Progenitor cell of endocrine pancreas (in vitro differentiated cells): Measurements from ENCODE around the gene ST8SIA6. TPM values are rescaled to one million over a fixed set of nuclear protein-coding genes. Genes with fewer than 3 reads are reported as not detected.

Source experiments
- DNase-seq: peaks from one replicate; pipeline ENCODE4 v3.0.0; 2021; ENCODE audit warnings: low spot score; ENCODE audit not compliant: unreplicated experiment
- H3K27ac Mint-ChIP-seq: 2 replicates; pipeline ENCODE4 v1.8.0; 2021; ENCODE audit warnings: mild to moderate bottlenecking, moderate library complexity, mixed read lengths
- H3K27me3 Mint-ChIP-seq: 2 replicates; pipeline ENCODE4 v1.8.0; 2021; ENCODE audit warnings: mixed read lengths
- H3K36me3 Mint-ChIP-seq: 2 replicates; pipeline ENCODE4 v1.8.0; 2022; ENCODE audit warnings: mixed read lengths; ENCODE audit not compliant: insufficient read depth
- H3K4me1 Mint-ChIP-seq: 2 replicates; pipeline ENCODE4 v1.8.0; 2021; ENCODE audit warnings: low read depth, mixed read lengths
- H3K4me3 Mint-ChIP-seq: 2 replicates; pipeline ENCODE4 v1.8.0; 2021; ENCODE audit warnings: low read depth, mild to moderate bottlenecking, moderate library complexity, mixed read lengths
- H3K9me3 Mint-ChIP-seq: 2 replicates; pipeline ENCODE4 v1.8.0; 2021; ENCODE audit warnings: low read depth, mixed read lengths
- total RNA-seq: library from RNA; stranded (reverse); gene quantifications from 2 replicates; pipeline ENCODE4 v1.2.1, GENCODE V29; 2021
- TF ChIP-seq, protein P1 (sequence below): fragments of 200-600 bp; sonication (generic); IDR thresholded peaks from one replicate; pipeline ENCODE4 v1.5.0; 2021; ENCODE audit warnings: antibody characterized with exemption, mild to moderate bottlenecking; ENCODE audit not compliant: unreplicated experiment

Gene ST8SIA6
- total RNA-seq, 1 donor from 2014 or later: 0.36 TPM

DNA sequence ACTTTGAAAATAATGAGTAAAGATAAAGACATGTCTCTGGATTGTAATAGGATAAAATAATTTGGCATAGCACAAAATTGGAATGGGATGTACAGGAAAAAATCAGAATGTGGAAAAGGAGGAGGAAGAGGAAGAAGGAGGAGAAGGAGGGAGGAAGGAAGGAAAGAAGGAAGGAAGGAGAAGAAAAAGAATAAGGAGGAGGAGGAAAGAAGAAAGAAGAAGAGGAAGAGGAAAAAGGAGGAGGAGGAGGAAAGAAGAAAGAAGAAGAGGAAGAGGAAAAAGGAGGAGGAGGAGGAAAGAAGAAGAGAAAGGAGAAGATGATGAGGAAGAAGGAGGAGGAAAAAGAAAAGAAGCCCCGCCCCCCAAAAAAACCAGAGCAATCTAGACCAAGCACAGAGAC lies 95.9 kb downstream of the ST8SIA6 start:
- TF ChIP-seq, protein P1, sequence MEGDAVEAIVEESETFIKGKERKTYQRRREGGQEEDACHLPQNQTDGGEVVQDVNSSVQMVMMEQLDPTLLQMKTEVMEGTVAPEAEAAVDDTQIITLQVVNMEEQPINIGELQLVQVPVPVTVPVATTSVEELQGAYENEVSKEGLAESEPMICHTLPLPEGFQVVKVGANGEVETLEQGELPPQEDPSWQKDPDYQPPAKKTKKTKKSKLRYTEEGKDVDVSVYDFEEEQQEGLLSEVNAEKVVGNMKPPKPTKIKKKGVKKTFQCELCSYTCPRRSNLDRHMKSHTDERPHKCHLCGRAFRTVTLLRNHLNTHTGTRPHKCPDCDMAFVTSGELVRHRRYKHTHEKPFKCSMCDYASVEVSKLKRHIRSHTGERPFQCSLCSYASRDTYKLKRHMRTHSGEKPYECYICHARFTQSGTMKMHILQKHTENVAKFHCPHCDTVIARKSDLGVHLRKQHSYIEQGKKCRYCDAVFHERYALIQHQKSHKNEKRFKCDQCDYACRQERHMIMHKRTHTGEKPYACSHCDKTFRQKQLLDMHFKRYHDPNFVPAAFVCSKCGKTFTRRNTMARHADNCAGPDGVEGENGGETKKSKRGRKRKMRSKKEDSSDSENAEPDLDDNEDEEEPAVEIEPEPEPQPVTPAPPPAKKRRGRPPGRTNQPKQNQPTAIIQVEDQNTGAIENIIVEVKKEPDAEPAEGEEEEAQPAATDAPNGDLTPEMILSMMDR: no peak
- Mint-ChIP-seq H3K27ac (no peak overlapping the region), H3K9me3 (peaks cover 11% of the 10 kb centered on the region), H3K36me3 (peaks cover 2% of the 10 kb centered on the region), H3K27me3 (no peaks in the 10 kb centered on the region), H3K4me3 (no peak overlapping the region), H3K4me1 (peaks cover 8% of the 10 kb centered on the region)
- no peak for DNase-seq

DNA sequence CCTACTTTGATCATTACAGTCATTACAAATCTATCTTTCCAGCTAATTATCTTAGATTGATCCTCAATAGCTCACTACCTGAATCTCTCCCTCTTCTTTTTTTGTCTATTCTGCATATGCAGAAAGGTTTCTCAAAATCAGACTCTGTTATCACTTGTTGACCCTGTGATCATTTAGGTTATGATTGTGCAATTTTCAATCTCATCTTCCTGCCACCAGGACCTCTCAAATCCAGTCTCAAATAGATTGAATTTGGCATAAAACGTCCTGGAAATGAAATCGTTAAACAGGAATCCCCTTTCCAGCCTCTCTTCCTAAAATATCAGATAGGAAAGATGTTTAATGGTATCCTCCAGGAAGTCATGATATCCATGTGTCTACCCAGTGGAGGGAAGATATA lies 96.6 kb downstream of the ST8SIA6 start:
- Mint-ChIP-seq H3K4me3 (no peak overlapping the region), H3K4me1 (peaks cover 11% of the 10 kb centered on the region), H3K9me3 (peaks cover 8% of the 10 kb centered on the region), H3K36me3 (peaks cover 2% of the 10 kb centered on the region), H3K27me3 (no peaks in the 10 kb centered on the region), H3K27ac (no peak overlapping the region)
- no peak for DNase-seq
- TF ChIP-seq, protein P1: no peak

DNA sequence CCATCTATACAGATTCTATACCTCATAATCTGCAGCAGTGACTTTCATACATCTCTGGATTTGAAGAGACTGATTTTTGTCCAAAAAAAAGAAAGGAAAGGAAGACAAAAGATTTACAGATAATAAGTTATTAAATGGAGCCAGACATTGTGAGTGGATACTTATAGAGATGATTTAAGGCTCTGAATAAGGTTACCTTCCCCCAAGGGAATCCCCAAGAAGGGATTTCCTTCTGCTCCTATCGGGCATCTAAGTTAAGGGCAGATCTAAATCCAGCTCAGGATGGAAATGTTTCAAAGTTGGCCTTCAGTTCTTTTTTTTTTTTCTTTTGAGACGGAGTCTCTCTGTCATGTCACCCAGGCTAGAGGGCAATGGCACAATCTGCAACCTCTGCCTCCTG lies 97.6 kb downstream of the ST8SIA6 start:
- TF ChIP-seq, protein P1: no peak

DNA sequence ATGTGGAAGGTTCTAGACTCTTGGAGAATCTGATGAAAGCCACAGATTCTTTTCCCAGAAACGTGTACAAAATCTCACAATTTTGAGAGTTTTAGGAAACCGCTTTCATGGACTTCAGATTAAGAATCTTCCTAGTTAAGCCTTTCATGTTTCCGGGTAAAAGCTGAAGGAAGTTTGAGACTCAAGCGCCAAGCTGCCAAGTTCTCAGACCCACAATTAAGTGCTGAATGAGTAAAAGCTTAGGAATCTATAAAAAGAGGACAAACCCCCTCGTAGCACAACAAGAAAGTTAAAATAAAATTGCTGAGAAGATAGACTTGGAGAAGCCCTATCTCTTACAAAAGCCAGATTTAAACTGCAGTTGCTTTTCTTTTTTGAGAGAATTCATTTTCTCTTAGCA lies 99.6 kb downstream of the ST8SIA6 start:
- H3K4me1 Mint-ChIP-seq: peaks cover 11% of the 10 kb centered on the region
- TF ChIP-seq, protein P1: no peak
- H3K27ac Mint-ChIP-seq: no peak overlapping the region
- peaks cover 1% of the 10 kb centered on the region for H3K36me3 Mint-ChIP-seq
- H3K4me3 Mint-ChIP-seq: no peak overlapping the region
- peaks cover 2% of the 10 kb centered on the region for H3K27me3 Mint-ChIP-seq
- no peak for DNase-seq
- peaks cover 2% of the 10 kb centered on the region for H3K9me3 Mint-ChIP-seq

More for the DNA sequence above, 97.6 kb downstream of the ST8SIA6 start:
- H3K4me3 Mint-ChIP-seq: no peak overlapping the region
- H3K9me3 Mint-ChIP-seq: peaks cover 6% of the 10 kb centered on the region
- no peaks in the 10 kb centered on the region for H3K27me3 Mint-ChIP-seq
- H3K27ac Mint-ChIP-seq: no peak overlapping the region
- peaks cover under 1% of the 10 kb centered on the region for H3K36me3 Mint-ChIP-seq
- no peak for DNase-seq
- H3K4me1 Mint-ChIP-seq: peaks cover 11% of the 10 kb centered on the region

DNA sequence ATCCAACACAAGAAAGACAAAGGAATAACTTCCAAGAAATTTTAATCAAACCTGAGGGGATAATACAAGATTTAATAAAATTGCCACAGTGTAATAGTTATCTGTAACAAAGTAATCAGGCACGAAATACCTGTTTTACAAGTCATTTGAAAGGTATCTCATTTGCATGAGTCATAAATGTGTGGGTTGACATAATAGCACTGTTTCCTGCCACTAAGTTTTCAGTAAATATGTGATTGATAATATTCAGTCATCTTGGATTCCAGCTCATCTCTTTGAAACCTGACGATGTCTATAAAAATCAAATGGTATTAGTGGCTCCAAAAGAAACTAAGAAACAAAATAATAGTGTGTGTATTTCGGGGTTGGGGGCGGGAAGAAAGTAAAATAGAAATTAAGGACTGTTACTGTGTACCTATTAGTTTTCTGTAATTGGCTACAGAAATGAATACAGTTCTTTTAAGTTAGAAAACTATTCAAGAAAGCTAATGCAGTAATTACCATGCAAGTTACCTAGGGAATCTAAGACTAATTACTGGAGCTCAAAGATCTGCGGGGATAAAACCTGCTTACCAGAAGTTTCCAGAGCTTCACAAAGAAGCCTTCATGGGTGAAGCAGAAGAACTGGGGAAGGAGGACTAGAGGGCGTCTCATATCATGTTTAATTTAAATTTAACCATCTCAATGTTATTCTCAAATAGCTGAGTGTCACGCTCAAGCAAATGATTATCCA lies 100.7 kb downstream of the ST8SIA6 start:
- Mint-ChIP-seq H3K4me3 (no peak overlapping the region), H3K27ac (no peak overlapping the region), H3K36me3 (peaks cover 1% of the 10 kb centered on the region), H3K27me3 (peaks cover 3% of the 10 kb centered on the region), H3K9me3 (peaks cover 3% of the 10 kb centered on the region), H3K4me1 (peaks cover 11% of the 10 kb centered on the region)
- no peak for DNase-seq
- TF ChIP-seq, protein P1: no peak
